Mesothelial cell of epicardium (in vitro differentiated cells): ENCODE data around the gene NLRP13. TPM values are rescaled to one million over a fixed set of nuclear protein-coding genes. Genes with fewer than 3 reads are reported as not detected.
"Not testable (repeated sequence)": the region's sequence is repeated elsewhere in the genome, so short reads cannot be mapped to it uniquely, and the experiment has no call there.

Source experiments
- DNase-seq, 2 experiments: peaks; one replicate each; pipeline ENCODE4 v3.0.0; 2021; ENCODE audit warnings: low spot score in 2 of 2; ENCODE audit not compliant: unreplicated experiment in 2 of 2
- H3K27ac Mint-ChIP-seq: 2 replicates; pipeline ENCODE4 v1.8.0; 2021; ENCODE audit warnings: mixed read lengths
- H3K27me3 Mint-ChIP-seq: 2 replicates; pipeline ENCODE4 v1.8.0; 2021; ENCODE audit warnings: low read depth, mixed read lengths
- H3K36me3 Mint-ChIP-seq: 2 replicates; pipeline ENCODE4 v1.8.0; 2021; ENCODE audit warnings: mixed read lengths
- H3K4me1 Mint-ChIP-seq: 2 replicates; pipeline ENCODE4 v1.8.0; 2021; ENCODE audit warnings: mixed read lengths
- H3K4me3 Mint-ChIP-seq: 2 replicates; pipeline ENCODE4 v1.8.0; 2021; ENCODE audit warnings: mild to moderate bottlenecking, moderate library complexity, mixed read lengths
- H3K9me3 Mint-ChIP-seq: 2 replicates; pipeline ENCODE4 v1.8.0; 2021; ENCODE audit warnings: mixed read lengths
- total RNA-seq: library from RNA; stranded (reverse); gene quantifications from 3 replicates; pipeline ENCODE4 v1.2.1, GENCODE V29; 2021
- TF ChIP-seq, protein P1 (sequence below): fragments of 200-600 bp; sonication (generic); IDR thresholded peaks from one replicate; pipeline ENCODE4 v1.5.0; 2021; ENCODE audit warnings: antibody characterized with exemption; ENCODE audit not compliant: unreplicated experiment

The NLRP13 gene
- total RNA-seq, 1 donor from 2014 or later: not detected

DNA sequence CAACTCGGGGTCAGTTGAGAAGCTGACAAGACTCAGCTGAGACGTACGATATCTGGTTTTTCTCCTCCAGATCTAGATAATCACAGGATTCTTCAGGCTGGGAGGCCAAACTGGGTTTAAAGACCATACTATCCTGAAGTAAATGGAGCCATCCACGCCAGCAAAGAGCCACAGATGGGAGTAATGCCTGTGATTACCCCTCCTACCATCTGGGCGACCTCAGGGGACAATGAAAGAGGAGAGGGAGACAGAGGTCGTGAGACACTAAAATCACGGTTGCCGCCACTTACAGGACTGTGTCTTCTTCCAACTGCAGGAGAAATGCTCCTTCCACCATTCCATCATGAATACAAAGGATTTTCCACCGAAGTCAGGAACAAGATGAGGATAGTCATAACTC lies 3.1 kb upstream of the NLRP13 start:
- no peak for DNase-seq
- H3K4me3 Mint-ChIP-seq: no peak overlapping the region
- no peak overlapping the region for H3K27ac Mint-ChIP-seq
- no peaks in the 10 kb centered on the region for H3K27me3 Mint-ChIP-seq
- peaks cover 4% of the 10 kb centered on the region for H3K36me3 Mint-ChIP-seq
- no peaks in the 10 kb centered on the region for H3K4me1 Mint-ChIP-seq
- H3K9me3 Mint-ChIP-seq: peaks cover 72% of the 10 kb centered on the region
- TF ChIP-seq, protein P1, sequence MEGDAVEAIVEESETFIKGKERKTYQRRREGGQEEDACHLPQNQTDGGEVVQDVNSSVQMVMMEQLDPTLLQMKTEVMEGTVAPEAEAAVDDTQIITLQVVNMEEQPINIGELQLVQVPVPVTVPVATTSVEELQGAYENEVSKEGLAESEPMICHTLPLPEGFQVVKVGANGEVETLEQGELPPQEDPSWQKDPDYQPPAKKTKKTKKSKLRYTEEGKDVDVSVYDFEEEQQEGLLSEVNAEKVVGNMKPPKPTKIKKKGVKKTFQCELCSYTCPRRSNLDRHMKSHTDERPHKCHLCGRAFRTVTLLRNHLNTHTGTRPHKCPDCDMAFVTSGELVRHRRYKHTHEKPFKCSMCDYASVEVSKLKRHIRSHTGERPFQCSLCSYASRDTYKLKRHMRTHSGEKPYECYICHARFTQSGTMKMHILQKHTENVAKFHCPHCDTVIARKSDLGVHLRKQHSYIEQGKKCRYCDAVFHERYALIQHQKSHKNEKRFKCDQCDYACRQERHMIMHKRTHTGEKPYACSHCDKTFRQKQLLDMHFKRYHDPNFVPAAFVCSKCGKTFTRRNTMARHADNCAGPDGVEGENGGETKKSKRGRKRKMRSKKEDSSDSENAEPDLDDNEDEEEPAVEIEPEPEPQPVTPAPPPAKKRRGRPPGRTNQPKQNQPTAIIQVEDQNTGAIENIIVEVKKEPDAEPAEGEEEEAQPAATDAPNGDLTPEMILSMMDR: no peak

DNA sequence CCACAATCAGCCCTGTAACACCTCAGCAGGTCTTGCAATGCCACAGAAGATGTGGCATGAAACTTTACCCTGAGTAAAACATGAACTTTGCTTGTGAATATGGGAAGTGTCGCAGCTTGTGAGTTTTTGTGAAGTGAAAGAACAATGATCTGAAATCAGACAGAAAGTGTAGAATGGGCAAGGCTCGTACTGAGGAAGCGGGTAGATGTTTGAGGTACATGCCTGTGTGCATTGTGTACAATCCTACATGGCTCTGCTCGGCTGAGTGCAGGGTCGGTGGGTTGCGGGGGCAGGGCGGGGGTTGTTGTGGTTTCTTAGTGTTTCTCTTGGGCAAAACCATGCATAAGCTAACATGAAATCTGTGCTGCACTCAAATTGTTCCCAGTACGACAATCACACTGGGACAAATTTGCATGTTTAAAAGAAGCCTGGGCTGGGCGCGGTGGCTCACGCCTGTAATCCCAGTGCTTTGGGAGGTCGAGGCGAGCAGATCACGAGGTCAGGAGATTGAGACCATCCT lies 1.1 kb downstream of the NLRP13 start:
- H3K27ac Mint-ChIP-seq: no peak overlapping the region
- no peaks in the 10 kb centered on the region for H3K4me1 Mint-ChIP-seq
- TF ChIP-seq, protein P1: no peak
- H3K27me3 Mint-ChIP-seq: no peaks in the 10 kb centered on the region
- peaks cover 5% of the 10 kb centered on the region for H3K36me3 Mint-ChIP-seq
- DNase-seq: no peak
- H3K9me3 Mint-ChIP-seq: peaks cover 70% of the 10 kb centered on the region
- H3K4me3 Mint-ChIP-seq: no peak overlapping the region

DNA sequence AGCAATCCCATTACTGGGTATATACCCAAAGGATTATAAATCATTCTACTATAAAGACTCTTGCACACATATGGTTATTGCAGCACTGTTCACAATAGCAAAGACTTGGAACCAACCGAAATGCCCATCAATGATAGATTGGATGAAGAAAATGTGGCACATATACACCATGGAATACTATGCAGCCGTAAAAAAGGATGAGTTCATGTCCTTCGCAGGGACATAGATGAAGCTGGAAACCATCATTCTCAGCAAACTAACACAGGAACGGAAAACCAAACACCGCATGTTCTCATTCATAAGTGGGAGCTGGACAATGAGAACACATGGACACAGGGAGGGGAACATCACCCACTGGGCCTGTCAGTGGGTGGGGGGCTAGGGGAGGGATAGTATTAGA lies 2.9 kb downstream of the NLRP13 start:
- not testable (repeated sequence) for H3K4me1 Mint-ChIP-seq, H3K27me3 Mint-ChIP-seq, H3K4me3 Mint-ChIP-seq, DNase-seq, H3K36me3 Mint-ChIP-seq, H3K27ac Mint-ChIP-seq
- peaks cover 68% of the 10 kb centered on the region for H3K9me3 Mint-ChIP-seq

DNA sequence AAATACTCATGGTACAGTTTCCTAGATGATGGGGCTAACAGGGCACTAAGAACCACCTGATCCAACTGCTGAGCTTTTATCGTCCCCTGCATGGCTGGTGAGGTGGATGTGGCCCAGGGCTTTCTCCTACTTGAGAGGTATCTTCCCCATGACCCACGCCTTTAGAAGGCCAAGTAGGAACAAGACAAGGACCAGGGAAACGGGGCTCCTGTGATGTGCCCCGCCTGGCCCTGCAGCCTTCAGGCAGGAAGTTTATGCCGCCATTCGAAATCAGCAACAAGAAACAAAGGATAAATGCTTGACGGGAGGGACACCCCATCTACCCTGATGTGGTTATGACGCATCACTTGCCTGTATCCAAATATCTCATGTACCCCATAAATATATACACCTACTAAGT lies 4.1 kb downstream of the NLRP13 start:
- H3K4me1 Mint-ChIP-seq: no peaks in the 10 kb centered on the region
- H3K4me3 Mint-ChIP-seq: no peak overlapping the region
- peaks cover 68% of the 10 kb centered on the region for H3K9me3 Mint-ChIP-seq
- no peak overlapping the region for H3K27ac Mint-ChIP-seq
- no peak for DNase-seq
- H3K36me3 Mint-ChIP-seq: peaks cover 5% of the 10 kb centered on the region
- no peaks in the 10 kb centered on the region for H3K27me3 Mint-ChIP-seq
- TF ChIP-seq, protein P1: no peak

DNA sequence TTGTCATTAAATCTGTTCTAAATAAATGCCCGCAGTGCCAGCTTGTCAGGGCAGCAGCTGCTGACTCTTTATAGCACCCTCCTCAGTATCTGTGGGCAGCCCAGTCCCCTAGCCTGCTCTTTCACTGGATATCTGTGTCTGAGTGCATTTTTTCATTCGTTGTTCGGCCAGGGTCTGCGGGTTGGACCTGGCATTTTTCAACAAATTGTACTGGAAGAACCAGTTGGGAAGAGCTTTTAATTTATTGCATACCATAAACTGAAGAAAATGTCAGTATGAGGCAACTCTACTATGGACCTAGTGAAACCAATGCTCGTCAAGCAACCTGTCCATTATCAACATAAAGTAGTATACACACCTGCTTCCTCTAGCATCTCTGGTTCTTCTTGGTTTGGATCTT lies 8.6 kb downstream of the NLRP13 start:
- no peak overlapping the region for H3K27ac Mint-ChIP-seq
- H3K4me1 Mint-ChIP-seq: no peaks in the 10 kb centered on the region
- TF ChIP-seq, protein P1: no peak
- peaks cover 4% of the 10 kb centered on the region for H3K36me3 Mint-ChIP-seq
- no peak overlapping the region for H3K4me3 Mint-ChIP-seq
- no peak for DNase-seq
- H3K27me3 Mint-ChIP-seq: no peaks in the 10 kb centered on the region
- peaks cover 72% of the 10 kb centered on the region for H3K9me3 Mint-ChIP-seq

DNA sequence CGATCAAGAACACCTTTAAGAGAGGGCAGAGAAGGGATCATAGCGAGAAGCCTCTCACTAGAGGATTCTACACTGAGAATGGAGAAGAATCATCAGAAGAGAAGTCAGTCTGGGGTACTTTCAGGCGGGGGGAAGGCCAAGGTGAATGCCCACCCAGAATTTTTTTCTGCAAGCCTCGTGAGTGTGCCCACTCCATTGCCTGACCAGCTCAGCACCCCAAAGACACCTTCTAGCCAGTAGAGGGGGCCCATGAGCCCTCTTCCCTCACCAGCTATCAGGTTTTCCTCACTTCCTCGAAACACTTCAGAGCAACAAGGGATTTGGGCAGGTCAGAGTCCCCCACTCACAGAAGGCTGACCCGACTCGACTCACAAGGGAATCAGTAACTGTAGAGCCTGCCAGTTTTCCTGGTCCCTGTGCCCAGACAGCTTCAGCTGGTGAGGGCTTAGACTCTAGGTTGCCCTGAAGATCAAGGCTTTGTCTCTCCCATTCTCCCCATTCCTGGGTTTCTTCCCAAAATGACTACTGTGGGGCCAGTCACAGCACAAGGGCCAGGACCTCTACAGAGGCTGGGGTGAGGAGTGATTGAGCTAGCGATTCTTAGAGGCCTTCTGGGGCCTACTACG lies 18.4 kb downstream of the NLRP13 start:
- Mint-ChIP-seq H3K9me3 (peaks cover 88% of the 10 kb centered on the region), H3K27ac (no peak overlapping the region), H3K4me1 (no peaks in the 10 kb centered on the region), H3K27me3 (no peaks in the 10 kb centered on the region), H3K36me3 (peaks cover 2% of the 10 kb centered on the region), H3K4me3 (no peak overlapping the region)
- TF ChIP-seq, protein P1: no peak
- DNase-seq: no peak
